ENCODE measurements around the gene SUGCT. TPM values are rescaled to one million over a fixed set of nuclear protein-coding genes. Genes with fewer than 3 reads are reported as not detected.

SUGCT gene
- total and polyA plus RNA-seq, 7 donors, result 2.4 to 7.3 (median 3.2) TPM

DNA sequence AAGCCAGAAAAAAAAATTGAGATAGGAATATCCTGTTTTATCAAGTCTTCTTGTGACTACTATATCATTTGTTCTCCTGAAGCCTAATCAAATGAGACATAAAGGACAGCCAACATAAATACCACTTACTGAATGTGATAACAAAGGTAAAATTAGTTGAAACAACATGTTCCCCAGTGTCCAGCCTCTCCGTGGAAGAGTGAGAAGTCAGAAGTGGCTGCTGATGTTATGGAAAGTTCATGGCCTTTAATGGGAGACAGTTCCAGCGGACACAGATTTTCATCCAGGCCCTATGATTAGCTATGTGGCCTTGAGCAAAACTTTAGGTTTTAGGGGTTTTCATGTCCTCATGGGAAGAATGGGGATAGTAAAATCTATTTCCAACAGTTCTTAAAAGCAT is 724.3 kb downstream of the SUGCT start:
- Histone ChIP-seq H3K4me3 (no peak overlapping the region), H3K27me3 (ENCODE audit: insufficient read depth in 3 of 3, low read length in 2 of 3) (no peaks in the 10 kb centered on the region), H3K4me1 (no peaks in the 10 kb centered on the region), H3K27ac (no peak overlapping the region), H3K36me3 (ENCODE audit: insufficient read depth in 1 of 2, low read depth in 1 of 2) (no peaks in the 10 kb centered on the region), H3K9me3 (no peaks in the 10 kb centered on the region)
- ATAC-seq (no peak), DNase-seq (no peak)
- TF ChIP-seq, protein P1, sequence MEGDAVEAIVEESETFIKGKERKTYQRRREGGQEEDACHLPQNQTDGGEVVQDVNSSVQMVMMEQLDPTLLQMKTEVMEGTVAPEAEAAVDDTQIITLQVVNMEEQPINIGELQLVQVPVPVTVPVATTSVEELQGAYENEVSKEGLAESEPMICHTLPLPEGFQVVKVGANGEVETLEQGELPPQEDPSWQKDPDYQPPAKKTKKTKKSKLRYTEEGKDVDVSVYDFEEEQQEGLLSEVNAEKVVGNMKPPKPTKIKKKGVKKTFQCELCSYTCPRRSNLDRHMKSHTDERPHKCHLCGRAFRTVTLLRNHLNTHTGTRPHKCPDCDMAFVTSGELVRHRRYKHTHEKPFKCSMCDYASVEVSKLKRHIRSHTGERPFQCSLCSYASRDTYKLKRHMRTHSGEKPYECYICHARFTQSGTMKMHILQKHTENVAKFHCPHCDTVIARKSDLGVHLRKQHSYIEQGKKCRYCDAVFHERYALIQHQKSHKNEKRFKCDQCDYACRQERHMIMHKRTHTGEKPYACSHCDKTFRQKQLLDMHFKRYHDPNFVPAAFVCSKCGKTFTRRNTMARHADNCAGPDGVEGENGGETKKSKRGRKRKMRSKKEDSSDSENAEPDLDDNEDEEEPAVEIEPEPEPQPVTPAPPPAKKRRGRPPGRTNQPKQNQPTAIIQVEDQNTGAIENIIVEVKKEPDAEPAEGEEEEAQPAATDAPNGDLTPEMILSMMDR (IDR thresholded peaks at IDR 0.05), result no peak
- WGBS, 3 donors, result 81 to 87% (median 84%) methylated on average over 2 of the region's 2 CpGs
- intact Hi-C loops (cut with DNase I), result loop anchor here in 1 of 2 donors (2.0 kb wide), 1 partner anchor 50 kb away; no protein-coding TSS in a partner anchor

DNA sequence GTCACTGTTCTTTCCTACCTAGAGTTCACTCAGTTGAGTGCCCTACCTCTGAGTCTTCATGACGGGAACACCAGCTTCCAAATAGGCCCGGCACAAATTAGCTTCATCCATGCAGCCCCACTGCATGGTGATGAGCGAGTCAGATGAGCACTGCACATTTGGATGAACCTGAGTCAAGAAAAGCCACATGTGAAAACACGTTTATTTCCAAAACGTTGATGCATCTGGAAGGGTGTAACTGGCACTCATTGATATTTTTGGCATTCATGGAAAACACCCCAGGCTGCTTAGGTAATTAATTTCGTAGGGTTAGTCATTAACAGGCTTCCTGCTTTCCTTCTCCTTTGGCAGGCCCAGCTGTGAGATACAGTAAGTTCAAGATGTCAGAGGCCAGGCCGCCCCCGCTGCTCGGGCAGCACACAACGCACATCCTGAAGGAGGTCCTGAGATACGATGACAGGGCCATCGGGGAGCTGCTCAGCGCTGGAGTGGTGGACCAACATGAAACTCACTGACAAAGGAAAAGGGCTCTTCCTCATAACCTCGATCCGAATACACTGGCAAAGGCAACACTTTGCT is 725.2 kb downstream of the SUGCT start:
- TF ChIP-seq, protein P1 (IDR thresholded peaks at IDR 0.05), result no peak
- intact Hi-C loops (cut with DNase I), result loop anchor here in 1 of 2 donors (2.0 kb wide), 1 partner anchor 51 kb away; no protein-coding TSS in a partner anchor
- no peak for DNase-seq
- WGBS, 3 donors, result 66 to 72% (median 72%) methylated on average over 15 of the region's 15 CpGs
- Histone ChIP-seq H3K27me3 (ENCODE audit: insufficient read depth in 3 of 3, low read length in 2 of 3) (no peaks in the 10 kb centered on the region), H3K4me3 (no peak overlapping the region), H3K9me3 (no peaks in the 10 kb centered on the region), H3K36me3 (ENCODE audit: insufficient read depth in 1 of 2, low read depth in 1 of 2) (no peaks in the 10 kb centered on the region), H3K4me1 (no peaks in the 10 kb centered on the region), H3K27ac (no peak overlapping the region)
- ATAC-seq, result no peak

DNA sequence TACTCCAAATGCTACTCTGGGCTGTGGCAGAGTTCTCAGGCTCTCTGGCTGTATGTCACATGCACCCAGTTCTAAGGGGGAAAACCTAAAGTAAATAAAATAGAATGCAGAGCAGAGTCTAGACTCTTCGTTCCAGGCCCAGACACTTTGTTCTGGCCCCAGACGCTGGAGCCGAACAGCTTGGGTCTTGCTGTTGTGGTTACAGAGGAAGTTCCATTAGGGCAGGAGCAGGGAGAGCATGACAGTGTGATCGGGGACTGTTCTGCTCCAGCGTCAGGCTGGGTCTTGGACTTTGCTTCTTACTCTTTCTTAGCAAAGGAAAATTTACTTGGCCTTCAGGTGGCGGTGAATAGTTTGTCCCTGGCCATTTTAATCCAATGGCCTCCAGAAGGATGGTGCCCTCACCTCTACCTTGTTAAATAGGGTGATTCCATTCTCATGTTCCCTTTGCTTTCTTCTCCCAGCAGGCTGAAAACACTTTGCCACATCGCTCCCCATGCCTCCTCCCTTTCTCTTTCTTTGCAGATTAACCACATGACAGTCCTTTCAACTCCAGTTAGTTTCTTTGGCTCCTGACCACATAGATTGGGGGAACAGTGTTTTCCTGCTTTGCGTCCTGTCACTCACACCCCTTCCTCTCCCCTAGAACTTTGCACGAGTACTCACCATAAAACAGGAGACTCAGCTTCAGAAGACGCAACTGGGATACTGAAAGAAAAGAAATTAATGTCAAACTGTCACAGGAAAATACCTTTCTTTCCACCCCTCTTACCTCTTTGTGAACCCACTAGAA is 730.8 kb downstream of the SUGCT start:
- peaks cover 7% of the 10 kb centered on the region for H3K9me3 ChIP-seq
- no peak for ATAC-seq
- intact Hi-C loops (cut with DNase I), result no loop called here
- H3K27me3 ChIP-seq (ENCODE audit: insufficient read depth in 3 of 3, low read length in 2 of 3), result no peaks in the 10 kb centered on the region
- H3K4me1 ChIP-seq, result no peaks in the 10 kb centered on the region
- H3K36me3 ChIP-seq (ENCODE audit: insufficient read depth in 1 of 2, low read depth in 1 of 2), result no peaks in the 10 kb centered on the region
- TF ChIP-seq, protein P1 (IDR thresholded peaks at IDR 0.05), result no peak
- WGBS, 3 donors, result 86 to 88% (median 88%) methylated on average over 10 of the region's 10 CpGs
- no peak overlapping the region for H3K4me3 ChIP-seq
- no peak overlapping the region for H3K27ac ChIP-seq
- no peak for DNase-seq

DNA sequence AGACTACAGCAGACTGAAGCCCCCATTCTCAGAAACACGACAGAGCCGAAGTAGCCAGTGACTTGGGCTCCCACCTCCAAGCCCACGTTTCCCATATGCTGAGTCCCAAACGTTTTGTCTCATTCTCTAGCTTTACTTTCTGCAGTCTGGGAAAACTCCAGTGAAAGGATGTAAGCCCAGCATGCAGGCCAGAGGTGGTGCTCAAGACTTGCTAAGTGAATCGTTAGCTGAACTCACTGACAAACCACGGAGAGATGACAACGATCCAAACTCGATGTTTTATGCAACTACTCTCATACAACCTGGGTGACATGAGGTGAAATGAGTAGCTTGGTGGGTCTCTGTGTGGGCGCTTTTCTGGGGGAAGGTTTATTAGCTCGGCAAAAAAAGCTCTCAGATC is 731.8 kb downstream of the SUGCT start:
- no peak for ATAC-seq
- 58 to 68% (median 66%) methylated on average over 10 of the region's 10 CpGs for WGBS, 3 donors

More for the DNA sequence above, 731.8 kb downstream of the SUGCT start:
- Histone ChIP-seq H3K27ac (no peak overlapping the region), H3K4me1 (no peaks in the 10 kb centered on the region), H3K4me3 (no peak overlapping the region), H3K27me3 (ENCODE audit: insufficient read depth in 3 of 3, low read length in 2 of 3) (no peaks in the 10 kb centered on the region), H3K36me3 (ENCODE audit: insufficient read depth in 1 of 2, low read depth in 1 of 2) (no peaks in the 10 kb centered on the region), H3K9me3 (peaks cover 7% of the 10 kb centered on the region)
- TF ChIP-seq, protein P1 (IDR thresholded peaks at IDR 0.05), result no peak
- DNase-seq, result no peak
- intact Hi-C loops (cut with DNase I), result no loop called here
